Measurements from ENCODE around the gene KIFBP.
"Not testable (repeated sequence)": the region's sequence is repeated elsewhere in the genome, so short reads cannot be mapped to it uniquely, and the experiment has no call there.

The KIFBP gene, protein sequence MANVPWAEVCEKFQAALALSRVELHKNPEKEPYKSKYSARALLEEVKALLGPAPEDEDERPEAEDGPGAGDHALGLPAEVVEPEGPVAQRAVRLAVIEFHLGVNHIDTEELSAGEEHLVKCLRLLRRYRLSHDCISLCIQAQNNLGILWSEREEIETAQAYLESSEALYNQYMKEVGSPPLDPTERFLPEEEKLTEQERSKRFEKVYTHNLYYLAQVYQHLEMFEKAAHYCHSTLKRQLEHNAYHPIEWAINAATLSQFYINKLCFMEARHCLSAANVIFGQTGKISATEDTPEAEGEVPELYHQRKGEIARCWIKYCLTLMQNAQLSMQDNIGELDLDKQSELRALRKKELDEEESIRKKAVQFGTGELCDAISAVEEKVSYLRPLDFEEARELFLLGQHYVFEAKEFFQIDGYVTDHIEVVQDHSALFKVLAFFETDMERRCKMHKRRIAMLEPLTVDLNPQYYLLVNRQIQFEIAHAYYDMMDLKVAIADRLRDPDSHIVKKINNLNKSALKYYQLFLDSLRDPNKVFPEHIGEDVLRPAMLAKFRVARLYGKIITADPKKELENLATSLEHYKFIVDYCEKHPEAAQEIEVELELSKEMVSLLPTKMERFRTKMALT

GRCh38 chr10:68988530-68989316 lies at the start of gene KIFBP:
KIFBP (plus strand) TSS chr10:68988803; CDS start chr10:68988833, 30 bp downstream.
- DNase-seq, result peak; percentile 97
- in situ Hi-C loops (cut with MboI; ENCODE audit: low pct_unique_long_range_greater_than_20kb, low sequenced_read_pairs), result no loop called here

GRCh38 chr10:68938884-68939283 lies 49.7 kb upstream of the KIFBP start:
- no peak for DNase-seq
- in situ Hi-C loops (cut with MboI; ENCODE audit: low pct_unique_long_range_greater_than_20kb, low sequenced_read_pairs), result no loop called here

- in situ Hi-C loops (cut with MboI; ENCODE audit: low pct_unique_long_range_greater_than_20kb, low sequenced_read_pairs), result not testable (repeated sequence)
Measured at GRCh38 chr10:68940917-68941316, 47.7 kb upstream of the KIFBP start.

DNA sequence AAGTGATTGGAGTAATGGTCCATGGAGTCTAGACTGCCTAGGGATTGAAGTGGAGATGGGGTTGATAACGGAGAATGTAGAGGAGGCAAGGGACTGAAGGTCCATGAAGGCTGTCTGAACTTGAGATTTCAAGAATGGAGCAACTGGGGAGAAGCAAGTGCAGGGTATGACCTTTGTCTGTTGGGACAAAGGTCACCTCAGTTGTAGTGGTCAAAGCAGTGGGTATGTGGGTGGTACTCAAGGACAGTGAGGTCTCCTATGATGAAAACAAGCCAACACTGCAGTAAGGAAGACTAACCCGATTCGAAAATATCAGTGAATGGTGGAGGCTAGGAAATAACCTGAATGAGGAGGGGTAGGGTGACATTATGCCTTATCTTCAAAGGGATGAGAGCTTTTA lies 38.0 kb upstream of the KIFBP start:
- in situ Hi-C loops (cut with MboI; ENCODE audit: low pct_unique_long_range_greater_than_20kb, low sequenced_read_pairs), result no loop called here
- DNase-seq, result no peak

More at GRCh38 chr10:68940917-68941316, 47.7 kb upstream of the KIFBP start:
- DNase-seq, result not testable (repeated sequence)

- in situ Hi-C loops (cut with MboI; ENCODE audit: low pct_unique_long_range_greater_than_20kb, low sequenced_read_pairs), result no loop called here
Measured at GRCh38 chr10:68954904-68955303, 33.7 kb upstream of the KIFBP start.

GRCh38 chr10:68955355-68955831 lies 33.2 kb upstream of the KIFBP start:
- in situ Hi-C loops (cut with MboI; ENCODE audit: low pct_unique_long_range_greater_than_20kb, low sequenced_read_pairs), result no loop called here
- DNase-seq, result no peak

More at GRCh38 chr10:68954904-68955303, 33.7 kb upstream of the KIFBP start:
- DNase-seq, result no peak

DNA sequence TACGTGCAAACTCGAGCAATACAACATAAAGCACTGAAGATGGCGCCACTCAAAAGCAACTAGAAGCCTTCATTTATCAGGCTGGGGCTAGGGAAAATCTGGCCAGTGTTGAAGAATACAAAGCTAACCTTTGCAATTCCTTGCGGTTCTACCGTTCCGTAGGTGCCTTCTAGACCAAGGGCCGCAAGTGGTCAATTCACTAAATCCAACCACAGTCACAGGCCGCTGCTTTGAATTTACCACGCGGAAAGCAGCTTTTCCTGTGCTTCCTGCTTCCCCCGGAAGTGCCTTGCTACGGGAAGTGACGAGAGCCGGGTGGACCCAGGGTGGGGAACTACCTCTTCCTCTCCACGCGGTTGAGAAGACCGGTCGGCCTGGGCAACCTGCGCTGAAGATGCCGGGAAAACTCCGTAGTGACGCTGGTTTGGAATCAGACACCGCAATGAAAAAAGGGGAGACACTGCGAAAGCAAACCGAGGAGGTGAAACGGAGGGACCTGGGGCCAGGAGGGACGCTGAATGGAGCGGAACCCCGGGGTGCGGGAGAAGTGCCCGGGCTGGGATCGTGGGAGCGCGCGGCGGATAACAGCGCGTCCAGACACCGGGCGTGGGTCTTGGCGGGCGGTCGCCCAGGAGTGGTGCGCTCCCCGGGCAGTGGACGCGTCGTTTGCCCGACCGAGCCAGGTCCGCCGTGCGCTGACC lies 32.6 kb upstream of the KIFBP start, which contains the start of gene DDX21:
Gene DDX21, plus strand, starts transcription at position 339 of the 701 bp plus-strand sequence. Its CDS starts 56 bp downstream, at position 395.
- in situ Hi-C loops (cut with MboI; ENCODE audit: low pct_unique_long_range_greater_than_20kb, low sequenced_read_pairs), result no loop called here
- peak; percentile 94 for DNase-seq

- DNase-seq, result no peak
- in situ Hi-C loops (cut with MboI; ENCODE audit: low pct_unique_long_range_greater_than_20kb, low sequenced_read_pairs), result no loop called here
Measured at GRCh38 chr10:68957284-68957615, 31.4 kb upstream of the KIFBP start.

- in situ Hi-C loops (cut with MboI; ENCODE audit: low pct_unique_long_range_greater_than_20kb, low sequenced_read_pairs), result no loop called here
- DNase-seq, result peak; percentile 12
Measured at GRCh38 chr10:68957654-68958053, 30.9 kb upstream of the KIFBP start.

- in situ Hi-C loops (cut with MboI; ENCODE audit: low pct_unique_long_range_greater_than_20kb, low sequenced_read_pairs), result no loop called here
- no peak for DNase-seq
Measured at GRCh38 chr10:68959695-68960527, 28.7 kb upstream of the KIFBP start.

DNA sequence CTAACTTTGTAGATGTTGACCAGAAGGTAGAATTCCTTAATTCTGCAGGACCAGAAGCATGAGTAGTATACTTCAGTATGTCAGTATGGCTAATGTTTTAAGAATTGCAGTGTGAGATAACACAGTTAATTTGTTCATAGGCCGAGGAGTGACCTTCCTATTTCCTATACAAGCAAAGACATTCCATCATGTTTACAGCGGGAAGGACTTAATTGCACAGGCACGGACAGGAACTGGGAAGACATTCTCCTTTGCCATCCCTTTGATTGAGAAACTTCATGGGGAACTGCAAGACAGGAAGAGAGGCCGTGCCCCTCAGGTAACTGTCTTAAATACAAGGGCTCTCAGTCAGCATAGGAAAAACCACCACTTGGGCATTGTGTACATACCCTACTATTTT lies 25.5 kb upstream of the KIFBP start:
- in situ Hi-C loops (cut with MboI; ENCODE audit: low pct_unique_long_range_greater_than_20kb, low sequenced_read_pairs), result no loop called here
- no peak for DNase-seq

- no peak for DNase-seq
- in situ Hi-C loops (cut with MboI; ENCODE audit: low pct_unique_long_range_greater_than_20kb, low sequenced_read_pairs), result no loop called here
Measured at GRCh38 chr10:68973975-68974374, 14.6 kb upstream of the KIFBP start.

DNA sequence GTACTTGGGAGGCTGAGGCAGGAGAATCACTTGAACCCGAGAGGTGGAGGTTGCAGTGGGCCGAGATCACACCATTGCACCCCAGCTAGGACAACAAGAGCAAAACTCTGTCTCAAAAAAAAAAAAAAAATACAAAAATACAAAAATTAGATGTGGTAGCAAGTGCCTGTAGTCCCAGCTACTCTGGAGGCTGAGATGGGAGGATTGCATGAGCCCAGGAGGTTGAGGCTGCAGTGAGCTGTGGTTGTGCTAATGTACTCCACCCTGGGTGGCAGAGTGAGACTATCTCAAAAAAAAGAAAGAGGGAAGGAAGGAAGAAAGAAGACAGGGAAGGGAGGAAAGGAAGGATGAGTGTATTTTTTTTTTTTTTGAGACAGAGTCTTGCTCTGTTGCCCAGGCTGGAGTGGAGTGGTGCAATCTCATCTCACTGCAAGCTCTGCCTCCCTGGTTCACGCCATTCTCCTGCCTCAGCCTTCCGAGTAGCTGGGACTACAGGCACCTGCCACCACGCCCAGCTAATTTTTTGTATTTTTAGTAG lies 12.6 kb upstream of the KIFBP start:
- DNase-seq; in situ Hi-C loops (cut with MboI; ENCODE audit: low pct_unique_long_range_greater_than_20kb, low sequenced_read_pairs): not testable (repeated sequence)

GRCh38 chr10:68979738-68980137 lies 8.9 kb upstream of the KIFBP start:
- DNase-seq; in situ Hi-C loops (cut with MboI; ENCODE audit: low pct_unique_long_range_greater_than_20kb, low sequenced_read_pairs): not testable (repeated sequence)

GRCh38 chr10:68981074-68981473 lies 7.5 kb upstream of the KIFBP start:
- in situ Hi-C loops (cut with MboI; ENCODE audit: low pct_unique_long_range_greater_than_20kb, low sequenced_read_pairs), result no loop called here
- DNase-seq, result peak; percentile 16

DNA sequence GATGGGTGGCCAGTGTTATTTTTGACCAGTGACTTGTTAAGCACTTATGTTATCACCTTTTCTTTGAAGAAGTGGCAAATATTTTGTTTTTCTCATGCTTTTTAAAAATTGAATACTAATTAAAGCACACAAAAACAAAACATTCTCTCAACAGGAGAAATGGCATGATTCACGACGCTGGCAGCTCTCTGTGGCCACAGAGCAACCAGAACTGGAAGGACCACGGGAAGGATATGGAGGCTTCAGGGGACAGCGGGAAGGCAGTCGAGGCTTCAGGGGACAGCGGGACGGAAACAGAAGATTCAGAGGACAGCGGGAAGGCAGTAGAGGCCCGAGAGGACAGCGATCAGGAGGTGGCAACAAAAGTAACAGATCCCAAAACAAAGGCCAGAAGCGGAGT lies 6.2 kb upstream of the KIFBP start:
- DNase-seq, result no peak
- in situ Hi-C loops (cut with MboI; ENCODE audit: low pct_unique_long_range_greater_than_20kb, low sequenced_read_pairs), result no loop called here

- no peak for DNase-seq
- in situ Hi-C loops (cut with MboI; ENCODE audit: low pct_unique_long_range_greater_than_20kb, low sequenced_read_pairs), result no loop called here
Measured at GRCh38 chr10:68987611-68988010, 992 bp upstream of the KIFBP start.
